Heart right ventricle (tissue), 16 donors: ENCODE data around the gene FABP3. TPM values are rescaled to one million over a fixed set of nuclear protein-coding genes. Genes with fewer than 3 reads are reported as not detected.

ENCODE experiments used
- ATAC-seq, 8 donors: fragments of 200-7000 bp; cut with Tn5 transposase; one replicate each; pipeline ENCODE4 v1.9.1; 2020; ENCODE audit warnings: mild to moderate bottlenecking in 8 of 8, moderate library complexity in 8 of 8, moderate number of reproducible peaks in 1 of 8
- DNase-seq, 2 donors: peaks; one replicate each; pipeline ENCODE4 v3.0.0-alpha.2; 2020
- H3K27ac ChIP-seq, 10 donors: fragments of 200-600 bp; sonication (generic) in 2 of 10; one replicate each; pipeline versions ENCODE4 v1.5.0 to v1.8.0; 2020 to 2022; ENCODE audit warnings: mild to moderate bottlenecking in 3 of 10
- H3K27me3 ChIP-seq, 7 donors: fragments of 200-600 bp; one replicate each; pipeline ENCODE4 v1.8.0; 2021 to 2022; ENCODE audit warnings: mild to moderate bottlenecking in 2 of 7
- H3K36me3 ChIP-seq, 9 donors: fragments of 200-600 bp; sonication (generic) in 1 of 9; one replicate each; pipeline versions ENCODE4 v1.5.0 to v1.8.0; 2020 to 2022; ENCODE audit warnings: mild to moderate bottlenecking in 2 of 9
- H3K4me1 ChIP-seq, 9 donors: fragments of 200-600 bp; sonication (generic) in 1 of 9; one replicate each; pipeline versions ENCODE4 v1.5.0 to v1.8.0; 2020 to 2022; ENCODE audit warnings: mild to moderate bottlenecking in 4 of 9
- H3K4me3 ChIP-seq, 10 donors: fragments of 200-600 bp; sonication (generic) in 2 of 10; one replicate each; pipeline versions ENCODE4 v1.5.0 to v1.8.0; 2020 to 2022; ENCODE audit warnings: mild to moderate bottlenecking in 7 of 10, moderate library complexity in 2 of 10
- H3K9me3 ChIP-seq, 11 donors: fragments of 200-600 bp in 10 of 11; sonication (generic) in 2 of 11; one replicate each; pipeline versions ENCODE4 v1.5.0 to v1.8.0; 2013 to 2022; ENCODE audit warnings: mild to moderate bottlenecking in 2 of 11, control low read depth in 1 of 11, moderate library complexity in 1 of 11
- CTCF ChIP-seq, 9 donors: fragments of 200-600 bp; sonication (generic) in 2 of 9; IDR thresholded peaks; one replicate each; pipeline versions ENCODE4 v1.5.0 to v1.8.0; 2021 to 2022; ENCODE audit warnings: antibody characterized with exemption in 9 of 9, mild to moderate bottlenecking in 5 of 9, moderate library complexity in 1 of 9
- WGBS, 2 donors: extraction: QIAGEN DNeasy Blood & Tissue Kit; methylation state at CpG; one replicate each; pipeline ENCODE4 v1.1.7; 2013; ENCODE audit warnings: inconsistent platforms in 1 of 2; 5-methylcytosine and 5-hydroxymethylcytosine counted together
- intact Hi-C, 10 donors: fragments of 100-400 bp; cut with DNase I; formaldehyde crosslinking; loops; one replicate each; pipeline versions ENCODE4 v1.11.1 to v1.14.2; 2022
- polyA plus RNA-seq, 2 donors: library from polyadenylated mRNA; stranded (reverse); fragments of 200-250 nt; gene quantifications; one replicate each; pipeline ENCODE4 v1.2.3, GENCODE V29; 2013
- total RNA-seq, 10 donors: library from RNA; stranded (reverse); fragmentation: NEBNext Ultra II Directional in 3 of 10; extraction: Animal tissue kit (Norgen Biotek cat#: 25700) in 3 of 10; gene quantifications; one replicate each; pipeline versions ENCODE4 v1.2.1 to v1.2.4, GENCODE V29; 2021 to 2023
- donor health status: Arrhythmogenic right ventricular cardiomyopathy.
- donor health status: ischemic (EF 13 %, LVEDD 7.1; RV severe dilation, severe dysfunction).
- donor health status: healthy with polysubstance abuse.
- donor health status: DM: no; HTN: yes; CAD: no.
- donor health status: DM: no; HTN: no; CAD: no.
- donor health status: ischemic (EF 25% LVEDD 6.9; RV normal size, moderate dysfunction).
- donor health status: ischemic (EF 25% LVEDD 5.7; RV mildly dilated, moderate dysfunction).
- donor health status: healthy.
- donor health status: DM: yes; HTN: yes; CAD: no.
- donor health status: Ischemic cardiomyopathy.
- donor health status: ischemic (EF 35%, LVEDD 5.7; RV mildly dilated, moderate dysfunction).
- donor health status: nonischemic (EF 11% LVEDD 7.7; RV severe dilation, severe dysfunction).
- donor health status: DM: yes; HTN: yes; CAD: no.
- donor health status: PGD.
- donor health status: ischemic (EF 29% LVEDD 5.4; RV normal size, mild dysfunction).
- donor health status: nonischemic (EF 23%, LVEDD 6.1; RV moderate dilation, normal function).

The FABP3 gene
- total and polyA plus RNA-seq, 12 donors = 2,977 to 6,968 (median 5,058) TPM

- TF ChIP-seq CTCF (IDR thresholded peaks at IDR 0.05) = no peak
- peaks cover 7 to 60% (median 19%) of the 10 kb centered on the region in 9 donors for H3K4me1 ChIP-seq
- intact Hi-C loops = no loop called here
- peaks cover 0 to 7% (median 0%) of the 10 kb centered on the region in 7 donors for H3K27me3 ChIP-seq
- H3K36me3 ChIP-seq = no peaks in the 10 kb centered on the region
- H3K27ac ChIP-seq = no peak overlapping the region
- no peaks in the 10 kb centered on the region for H3K9me3 ChIP-seq
- DNase-seq (no peak), ATAC-seq (no peak)
- no peak overlapping the region for H3K4me3 ChIP-seq
These were observed 5.1 kb upstream of the FABP3 start for GRCh38 chr1:31378001-31378400.

- H3K36me3 ChIP-seq = no peaks in the 10 kb centered on the region
- DNase-seq = no peak
- H3K4me3 ChIP-seq = no peak overlapping the region
- TF ChIP-seq CTCF (IDR thresholded peaks at IDR 0.05) = no peak
- intact Hi-C loops = no loop called here
- no peak overlapping the region for H3K27ac ChIP-seq
- WGBS, 2 donors = 91 to 93% methylated on average over 3 of the region's 3 CpGs
- H3K4me1 ChIP-seq = peaks cover 7 to 60% (median 25%) of the 10 kb centered on the region in 9 donors
- no peak for ATAC-seq
- no peaks in the 10 kb centered on the region for H3K9me3 ChIP-seq
- peaks cover 0 to 11% (median 0%) of the 10 kb centered on the region in 7 donors for H3K27me3 ChIP-seq
These were observed 4.5 kb upstream of the FABP3 start for GRCh38 chr1:31377364-31377863.

- DNase-seq (no peak), ATAC-seq (no peak)
- Histone ChIP-seq H3K27ac (peak overlapping the region in 2 of 10 donors; percentile 92 to 93), H3K27me3 (peaks cover 0 to 11% (median 0%) of the 10 kb centered on the region in 7 donors), H3K4me3 (no peak overlapping the region), H3K4me1 (peaks cover 2 to 51% (median 30%) of the 10 kb centered on the region in 9 donors), H3K9me3 (no peaks in the 10 kb centered on the region), H3K36me3 (peaks cover 0 to under 1% (median 0%) of the 10 kb centered on the region in 9 donors)
- intact Hi-C loops = no loop called here
- no peak for TF ChIP-seq CTCF (IDR thresholded peaks at IDR 0.05)
- 66 to 78% methylated on average over 8 of the region's 8 CpGs for WGBS, 2 donors
These were observed 3.7 kb upstream of the FABP3 start for GRCh38 chr1:31376375-31377134.

GRCh38 chr1:31374511-31375196 lies 1.8 kb upstream of the FABP3 start:
- DNase-seq (peak; percentile 45 to 58), ATAC-seq (peak in 7 of 8 donors; percentile 7 to 41 (median 15))
- 56 to 68% methylated on average over 7 of the region's 7 CpGs for WGBS, 2 donors
- TF ChIP-seq CTCF (IDR thresholded peaks at IDR 0.05) = no peak
- Histone ChIP-seq H3K4me1 (peaks cover 2 to 38% (median 26%) of the 10 kb centered on the region in 9 donors), H3K9me3 (no peaks in the 10 kb centered on the region), H3K27ac (peak overlapping the region; percentile 81 to 99 (median 92)), H3K27me3 (peaks cover 0 to 11% (median 0%) of the 10 kb centered on the region in 7 donors), H3K4me3 (no peak overlapping the region), H3K36me3 (peaks cover 0 to 15% (median 0%) of the 10 kb centered on the region in 9 donors)
- intact Hi-C loops = no loop called here
